HG03108 (cell line): ENCODE results near the gene SKIDA1.

ENCODE experiments used
- ATAC-seq: cut with Tn5 transposase; IDR thresholded peaks from one replicate; pipeline ENCODE4 v1.9.1; 2021; ENCODE audit warnings: moderate library complexity; ENCODE audit not compliant: unreplicated experiment

Gene SKIDA1

DNA sequence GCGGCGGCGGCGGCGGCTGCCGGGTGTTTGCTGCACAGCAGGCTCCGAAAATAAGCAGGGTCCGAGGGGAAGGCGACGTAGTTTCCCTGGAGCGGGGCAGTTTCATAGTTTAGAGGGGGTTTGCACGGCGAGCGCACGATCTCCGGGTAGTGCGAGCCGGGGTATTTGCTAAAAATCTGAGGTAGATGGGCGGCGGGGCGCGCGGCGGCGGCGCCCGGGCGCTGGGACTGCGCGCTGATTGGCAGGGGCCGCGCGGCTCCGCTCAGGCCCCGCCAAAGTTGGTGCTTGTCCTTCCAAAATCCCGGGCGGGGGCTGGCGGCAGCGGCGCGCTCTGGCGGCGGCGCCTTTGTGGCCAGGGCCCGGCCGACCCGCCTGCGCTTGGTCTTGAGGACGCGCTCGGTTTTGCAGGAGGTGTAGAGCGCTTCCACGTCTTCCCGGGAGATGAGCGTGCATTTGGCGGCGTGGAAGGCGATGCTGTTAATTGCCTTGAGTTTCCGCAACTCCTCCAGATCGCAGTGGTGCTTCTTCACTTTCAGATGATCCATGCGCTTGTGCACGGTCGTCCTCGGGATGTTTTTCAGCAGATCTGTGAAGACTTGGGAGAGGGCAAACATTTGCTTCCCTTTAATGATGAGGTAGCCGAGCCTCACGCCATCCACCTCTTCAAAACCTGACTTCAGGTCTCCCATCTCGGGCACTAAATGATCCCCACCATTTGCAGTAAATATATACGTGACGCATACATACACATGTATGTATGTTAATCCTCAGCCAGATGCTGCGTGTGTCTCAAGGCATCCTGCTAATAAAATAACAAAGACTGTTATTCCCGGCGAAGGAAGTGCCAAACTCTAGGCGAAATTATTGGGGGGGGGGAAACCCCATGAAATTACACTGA is 8.1 kb downstream of the SKIDA1 start:
- ATAC-seq = peak; percentile 44

- peak; percentile 44 for ATAC-seq
Measured at GRCh38 chr10:21516242-21517131, 9.0 kb downstream of the SKIDA1 start.

GRCh38 chr10:21515361-21516241 is 9.9 kb downstream of the SKIDA1 start:
- no peak for ATAC-seq

GRCh38 chr10:21514818-21515351 is 10.6 kb downstream of the SKIDA1 start:
- ATAC-seq = no peak

DNA sequence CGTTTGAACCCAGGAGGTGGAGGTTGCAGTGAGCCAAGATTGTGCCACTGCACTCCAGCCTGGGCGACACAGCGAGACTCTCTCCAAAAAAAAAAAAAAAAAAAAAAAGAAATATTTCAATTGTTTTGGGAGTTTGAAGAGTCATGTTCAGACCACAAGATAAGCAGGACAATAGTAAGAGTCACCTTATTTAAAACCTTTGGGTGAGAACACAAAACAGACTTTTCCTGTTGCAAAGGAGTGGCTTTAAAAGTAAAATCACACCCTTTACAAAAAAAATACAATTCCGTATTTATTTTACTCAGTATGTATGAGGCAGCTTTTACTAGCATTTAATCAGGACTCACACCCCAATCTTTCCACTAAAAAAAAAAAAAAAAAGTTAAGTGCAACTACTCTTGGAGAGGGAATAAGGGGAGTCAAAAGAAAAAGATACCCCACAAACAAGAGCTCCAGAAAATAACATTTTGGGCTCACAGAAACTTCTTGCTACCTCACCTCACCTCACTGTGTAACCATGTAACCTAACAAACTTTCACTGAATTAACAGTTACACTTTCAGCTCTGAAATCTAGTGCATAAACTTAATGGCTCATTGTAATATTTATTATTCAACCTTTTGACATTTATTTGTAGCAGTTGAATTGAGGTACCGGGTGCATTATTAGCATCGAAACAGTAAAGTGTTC is 11.2 kb downstream of the SKIDA1 start:
- no peak for ATAC-seq

GRCh38 chr10:21513405-21513788 is 12.1 kb downstream of the SKIDA1 start:
- ATAC-seq = no peak

GRCh38 chr10:21512573-21513404 is 12.7 kb downstream of the SKIDA1 start:
- no peak for ATAC-seq

- ATAC-seq = no peak
Measured at GRCh38 chr10:21511946-21512572, 13.4 kb downstream of the SKIDA1 start.

DNA sequence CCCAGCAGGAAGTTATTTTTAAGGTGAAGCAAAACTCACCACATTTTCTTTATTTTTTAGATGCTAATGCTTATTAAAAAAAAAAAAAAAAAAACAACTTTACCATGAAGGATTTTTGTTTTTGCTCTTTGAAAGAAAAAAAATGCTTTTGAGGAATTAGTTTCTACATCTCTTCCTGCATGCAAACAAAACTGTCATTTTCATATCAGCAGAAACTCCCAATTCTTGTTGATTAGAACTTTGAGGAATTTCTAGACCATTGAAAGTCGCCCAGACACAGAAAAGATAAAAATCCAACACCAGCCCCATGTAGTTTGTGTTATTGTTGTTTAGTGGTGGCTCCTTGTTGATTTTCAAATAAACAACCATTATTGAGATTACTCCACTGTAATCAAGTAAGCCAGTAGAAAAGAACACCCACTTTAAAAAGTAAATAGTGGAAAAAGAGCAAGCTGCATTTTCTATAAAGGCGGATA is 14.3 kb downstream of the SKIDA1 start:
- no peak for ATAC-seq

DNA sequence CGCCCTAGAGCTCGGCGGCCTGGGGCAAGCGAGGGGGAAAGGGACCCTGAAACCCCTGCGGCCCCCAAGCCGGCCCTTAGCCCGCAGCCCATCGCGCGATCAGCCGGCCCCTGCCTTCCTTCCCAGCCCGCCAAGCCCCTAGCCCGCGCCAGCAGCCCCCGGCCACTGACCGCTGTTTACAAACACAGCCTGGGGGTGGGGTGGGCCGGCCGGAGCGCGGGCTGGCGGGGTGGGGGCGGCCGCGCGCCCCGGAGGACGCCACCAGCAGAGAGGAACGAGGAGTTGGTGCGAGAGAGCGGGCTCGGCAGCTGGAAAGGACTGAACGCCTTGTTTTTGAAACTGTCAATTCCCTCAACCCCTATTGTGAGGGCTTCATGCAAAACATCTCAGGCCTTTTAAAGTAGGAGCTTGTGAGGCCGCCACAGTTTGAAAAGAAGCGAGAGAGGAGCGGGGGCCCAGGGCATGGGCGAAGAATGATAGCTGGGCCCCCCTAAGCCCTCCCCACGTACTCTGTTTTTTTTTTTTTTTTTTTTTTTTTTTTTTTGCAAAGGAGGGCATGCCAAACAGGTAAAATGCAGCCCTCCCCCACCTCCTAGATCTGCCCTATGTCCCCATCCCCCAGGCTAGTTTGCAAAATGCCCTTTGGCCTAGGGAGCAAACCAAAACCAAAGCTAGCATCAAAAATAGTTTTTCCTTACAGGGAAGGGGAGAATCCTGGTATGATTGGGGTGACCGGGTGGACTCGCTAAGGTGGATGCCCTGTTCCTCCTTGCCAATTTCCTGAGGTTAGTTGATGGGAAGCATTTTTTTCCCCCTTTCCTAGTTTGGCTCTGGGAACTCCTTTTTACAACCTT is 15.0 kb downstream of the SKIDA1 start:
- ATAC-seq = no peak

- no peak for ATAC-seq
Measured at GRCh38 chr10:21509341-21510240, 15.9 kb downstream of the SKIDA1 start.

DNA sequence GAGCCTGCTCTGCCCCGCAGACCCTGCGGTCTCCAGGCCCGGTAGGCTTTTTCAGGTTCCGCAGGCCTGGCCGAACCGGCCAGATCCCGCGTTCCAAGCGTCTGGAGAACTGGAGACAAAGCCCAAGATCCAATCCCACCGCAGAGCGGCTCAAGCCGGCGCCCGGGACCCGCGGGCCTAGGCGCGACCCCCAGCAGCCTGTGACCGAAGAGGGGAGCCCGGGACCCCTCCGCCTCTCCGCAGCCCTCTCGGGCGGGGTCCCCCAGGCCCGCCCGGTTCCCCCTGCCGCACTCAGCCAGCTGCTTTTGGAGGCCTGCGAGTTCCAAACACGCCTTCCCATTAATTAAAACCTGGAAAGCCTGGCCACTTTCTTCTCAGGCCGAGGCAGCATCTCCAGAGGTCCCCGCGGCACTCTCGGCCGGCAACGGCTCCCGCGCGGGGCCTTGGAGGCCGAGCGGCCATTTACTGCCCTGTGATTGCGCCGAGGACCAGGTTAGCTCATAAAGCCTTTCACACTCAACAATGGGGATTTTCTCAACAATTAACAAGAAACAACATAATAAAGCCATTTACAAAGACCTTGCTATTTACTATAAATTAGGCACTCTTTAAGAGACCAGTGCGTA is 16.7 kb downstream of the SKIDA1 start:
- ATAC-seq = no peak

GRCh38 chr10:21507150-21507549 is 18.3 kb downstream of the SKIDA1 start:
- no peak for ATAC-seq

DNA sequence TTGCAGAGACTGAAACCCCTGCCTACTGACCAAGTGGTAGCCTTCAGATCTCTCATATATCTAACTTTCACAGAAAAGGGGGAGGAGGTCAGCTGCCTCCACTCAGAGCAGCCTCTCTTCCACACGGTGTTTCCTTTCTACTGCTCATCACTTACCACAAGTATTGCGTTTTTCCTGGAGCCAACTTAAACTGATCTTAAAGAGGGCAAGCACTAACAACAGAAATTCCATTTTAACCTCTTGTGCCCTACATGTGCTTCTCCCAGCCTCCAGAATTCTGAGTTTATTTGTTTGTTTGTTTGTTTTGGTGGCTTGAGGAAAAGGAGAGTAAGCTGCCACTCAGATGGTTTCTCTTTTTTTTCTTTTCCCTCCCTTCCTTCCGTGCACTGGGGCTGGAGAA is 19.1 kb downstream of the SKIDA1 start:
- no peak for ATAC-seq

GRCh38 chr10:21505711-21506278 is 19.7 kb downstream of the SKIDA1 start:
- no peak for ATAC-seq

- no peak for ATAC-seq
Measured at GRCh38 chr10:21503542-21503941, 21.9 kb downstream of the SKIDA1 start.
